GM18868 (cell line): ENCODE measurements around the gene ZDBF2.
"Not testable (repeated sequence)": the region's sequence is repeated elsewhere in the genome, so short reads cannot be mapped to it uniquely, and the experiment has no call there.

Experiments used
- ATAC-seq: cut with Tn5 transposase; IDR thresholded peaks from one replicate; pipeline ENCODE4 v1.9.1; 2021; ENCODE audit warnings: mild to moderate bottlenecking, moderate library complexity; ENCODE audit not compliant: unreplicated experiment

The ZDBF2 gene

GRCh38 chr2:206316141-206316540 is 41.7 kb downstream of the ZDBF2 start:
- ATAC-seq = no peak

GRCh38 chr2:206323033-206323432 is 48.6 kb downstream of the ZDBF2 start:
- no peak for ATAC-seq

DNA sequence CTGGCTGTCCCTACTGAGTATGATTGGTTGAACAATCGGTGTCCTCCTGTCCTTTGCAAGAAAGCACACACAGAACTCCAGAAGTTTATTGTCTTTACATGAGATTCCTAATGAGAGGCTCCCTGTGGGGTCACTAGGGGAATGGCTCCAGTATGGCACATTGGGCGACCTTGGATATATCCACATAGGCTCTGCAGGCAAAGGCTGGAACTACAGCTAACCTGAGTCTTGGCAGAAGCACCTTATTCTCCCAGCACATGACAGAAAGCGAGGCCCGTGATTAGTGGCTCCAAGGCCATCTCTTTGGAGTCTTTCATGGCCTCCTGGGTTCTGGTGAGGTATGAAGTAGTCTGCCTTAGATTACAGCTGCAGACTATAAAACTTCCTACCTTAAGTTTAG is 49.0 kb downstream of the ZDBF2 start:
- no peak for ATAC-seq

- ATAC-seq = no peak
These were observed 50.4 kb downstream of the ZDBF2 start for GRCh38 chr2:206324869-206325268.

DNA sequence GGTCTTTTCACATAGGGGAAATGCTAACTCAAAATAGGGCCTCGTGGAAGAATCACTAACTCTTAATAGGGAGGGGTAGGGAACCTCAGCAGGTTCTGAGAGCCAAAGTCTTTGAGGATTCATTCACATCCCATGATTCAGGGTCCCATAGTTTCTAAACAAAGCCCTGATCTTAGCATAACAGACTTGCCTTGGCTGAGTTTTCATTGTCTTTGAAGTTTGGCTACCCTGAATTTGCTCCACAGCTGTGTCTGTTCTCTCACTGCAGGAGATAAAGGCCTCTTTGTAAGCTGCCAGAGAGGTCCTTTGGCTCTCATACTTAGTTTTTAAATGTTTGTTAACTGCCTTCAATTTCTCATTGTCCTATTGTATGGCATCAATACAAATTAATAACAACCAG is 54.5 kb downstream of the ZDBF2 start:
- no peak for ATAC-seq

DNA sequence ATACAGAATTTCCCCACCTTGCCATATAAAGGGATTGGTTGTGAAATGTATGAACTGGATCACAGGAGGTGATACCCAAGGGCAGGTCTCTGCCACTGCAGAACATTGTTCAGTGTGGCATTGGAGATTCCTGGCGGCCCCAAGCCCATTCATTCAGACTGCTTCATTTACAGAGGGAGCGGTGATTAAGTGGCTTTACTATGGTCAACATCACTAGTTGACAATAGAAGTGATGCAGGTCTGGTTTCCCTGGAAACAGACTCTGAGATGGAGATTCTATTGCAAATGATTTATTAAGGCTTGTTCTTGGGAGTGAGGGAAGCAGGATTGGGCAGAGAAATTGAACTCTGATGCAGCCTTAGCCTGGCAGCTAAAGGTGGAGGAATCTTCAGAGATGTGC is 62.4 kb downstream of the ZDBF2 start:
- ATAC-seq = no peak

GRCh38 chr2:206337956-206338355 is 63.5 kb downstream of the ZDBF2 start:
- no peak for ATAC-seq

- no peak for ATAC-seq
These were observed 66.9 kb downstream of the ZDBF2 start for GRCh38 chr2:206341396-206341795.

DNA sequence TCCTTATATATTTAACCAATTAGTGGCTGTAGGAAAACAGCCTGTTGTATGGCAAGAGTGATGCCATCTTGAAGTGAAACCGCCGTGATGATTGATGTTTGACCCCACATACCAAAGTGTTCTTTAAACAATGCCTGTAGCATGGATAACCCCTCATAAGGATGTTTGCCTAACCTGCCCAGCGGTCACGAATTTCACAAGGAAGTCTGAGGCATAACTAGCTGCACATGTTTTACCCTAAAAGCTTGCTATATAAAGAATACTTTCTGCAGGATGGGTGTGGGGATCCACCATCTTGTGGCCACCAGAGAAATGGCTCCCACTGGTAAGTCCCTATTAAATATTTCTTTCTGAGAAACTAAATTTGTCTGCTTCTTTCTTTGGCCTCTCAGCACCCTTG is 68.7 kb downstream of the ZDBF2 start:
- ATAC-seq = no peak

- no peak for ATAC-seq
These were observed 69.4 kb downstream of the ZDBF2 start for GRCh38 chr2:206343816-206344215.

DNA sequence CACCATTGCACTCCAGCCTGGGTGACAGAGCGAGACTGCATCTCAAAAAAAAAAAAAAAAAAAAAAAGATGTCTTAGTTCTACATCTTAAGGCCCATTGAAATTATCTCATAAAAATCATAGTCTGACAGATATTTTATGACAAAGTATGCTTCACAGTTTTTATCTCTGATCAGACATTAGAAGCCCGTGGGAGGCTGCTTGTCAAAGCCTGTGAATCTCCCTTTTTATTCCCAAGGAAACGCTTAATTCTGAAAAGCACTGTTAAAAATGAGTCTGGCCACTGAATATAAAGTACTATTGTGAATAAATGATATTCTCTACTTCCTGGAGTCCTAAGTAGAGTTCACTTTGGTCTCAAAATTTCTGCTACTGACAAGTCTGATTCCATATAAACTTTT is 71.1 kb downstream of the ZDBF2 start:
- ATAC-seq = no peak

GRCh38 chr2:206349375-206349774 is 74.9 kb downstream of the ZDBF2 start:
- no peak for ATAC-seq

DNA sequence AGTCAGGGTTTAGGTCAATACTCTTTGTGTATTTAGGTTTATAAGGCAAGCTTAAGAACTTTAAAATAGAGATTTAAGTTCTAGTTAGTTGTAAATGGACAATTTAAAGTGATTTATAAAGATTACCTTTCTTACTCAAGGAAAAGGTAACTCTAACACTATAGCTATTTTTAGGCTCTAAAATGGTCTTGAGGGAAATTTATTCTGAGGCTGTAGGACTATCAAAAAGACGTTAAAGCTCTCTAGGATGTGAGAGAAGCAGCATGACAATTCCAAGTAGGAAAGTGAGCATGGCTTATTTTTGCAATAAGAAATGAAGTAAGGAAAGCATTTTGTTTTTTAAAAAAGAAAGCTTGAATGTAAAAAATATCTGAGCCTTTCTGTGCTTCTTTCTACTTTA is 78.1 kb downstream of the ZDBF2 start:
- no peak for ATAC-seq

- peak; percentile 53 for ATAC-seq
These were observed 79.2 kb downstream of the ZDBF2 start for GRCh38 chr2:206353685-206354084.

GRCh38 chr2:206354129-206354528 is 79.7 kb downstream of the ZDBF2 start:
- ATAC-seq = peak; percentile 93

GRCh38 chr2:206356840-206357239 is 82.4 kb downstream of the ZDBF2 start:
- not testable (repeated sequence) for ATAC-seq

DNA sequence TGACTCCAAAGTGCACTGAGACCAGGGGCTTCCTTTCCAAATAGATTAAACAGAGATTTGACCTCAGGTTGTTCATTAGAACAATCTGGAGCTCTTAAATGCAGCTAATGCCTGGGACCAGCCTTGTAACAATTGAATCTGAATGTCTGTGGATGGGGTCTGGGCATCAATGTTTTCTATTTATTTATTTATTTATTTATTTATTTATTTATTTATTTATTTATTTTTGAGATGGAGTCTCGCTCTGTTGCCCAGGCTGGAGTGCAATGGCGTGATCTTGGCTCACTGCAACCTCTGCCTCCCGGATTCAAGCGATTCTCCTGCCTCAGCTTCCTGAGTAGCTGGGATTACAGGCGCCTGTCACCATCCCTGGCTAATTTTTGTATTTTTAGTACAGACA is 86.4 kb downstream of the ZDBF2 start:
- ATAC-seq = not testable (repeated sequence)

DNA sequence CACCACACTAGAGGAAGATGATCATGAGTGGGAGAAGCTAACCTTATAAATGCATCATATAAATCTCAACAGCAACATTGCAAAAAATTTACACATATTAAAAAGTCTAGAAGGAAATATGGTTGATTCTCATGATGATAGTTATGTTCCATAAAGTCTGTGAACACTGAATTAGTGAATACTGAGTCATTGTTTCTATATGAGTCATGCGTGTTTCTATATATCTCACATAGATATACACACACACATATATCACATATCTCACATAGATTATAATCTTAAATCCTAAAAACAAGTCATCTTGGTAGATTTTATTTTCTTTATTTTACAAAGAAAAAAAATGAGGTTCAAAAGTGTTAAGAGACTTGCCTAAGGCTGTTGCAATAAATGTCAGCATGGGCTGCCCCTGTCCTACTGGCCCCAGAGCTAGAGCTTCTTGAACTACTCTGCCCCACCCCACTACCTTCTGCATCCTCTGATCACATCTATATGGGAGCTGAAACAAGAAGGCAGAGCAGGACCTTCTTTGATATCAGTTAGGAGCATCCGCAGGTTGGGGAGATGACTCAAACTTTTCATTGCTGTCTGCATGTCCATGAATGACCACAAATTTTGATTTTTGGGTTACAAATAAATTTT is 87.1 kb downstream of the ZDBF2 start:
- peak; percentile 99 for ATAC-seq
